Stomach (tissue), 4 donors: ENCODE measurements around the gene SSBP3.

Experiments used
- CTCF ChIP-seq, 7 experiments: fragments of 450-650 bp in 4 of 7; fragments of 200-600 bp in 3 of 7; sonication (generic) in 3 of 7; IDR thresholded peaks; one replicate each; pipeline ENCODE4 v1.5.1; 2016 to 2019; ENCODE audit warnings: antibody characterized with exemption in 7 of 7, control low read depth in 2 of 7, mild to moderate bottlenecking in 1 of 7
- POLR2A ChIP-seq, 4 donors: fragments of 450-650 bp; IDR thresholded peaks; one replicate each; pipeline ENCODE4 v1.6.1; 2016; ENCODE audit warnings: antibody characterized with exemption in 4 of 4, control low read depth in 2 of 4, mild to moderate bottlenecking in 1 of 4, moderate library complexity in 1 of 4

DNA sequence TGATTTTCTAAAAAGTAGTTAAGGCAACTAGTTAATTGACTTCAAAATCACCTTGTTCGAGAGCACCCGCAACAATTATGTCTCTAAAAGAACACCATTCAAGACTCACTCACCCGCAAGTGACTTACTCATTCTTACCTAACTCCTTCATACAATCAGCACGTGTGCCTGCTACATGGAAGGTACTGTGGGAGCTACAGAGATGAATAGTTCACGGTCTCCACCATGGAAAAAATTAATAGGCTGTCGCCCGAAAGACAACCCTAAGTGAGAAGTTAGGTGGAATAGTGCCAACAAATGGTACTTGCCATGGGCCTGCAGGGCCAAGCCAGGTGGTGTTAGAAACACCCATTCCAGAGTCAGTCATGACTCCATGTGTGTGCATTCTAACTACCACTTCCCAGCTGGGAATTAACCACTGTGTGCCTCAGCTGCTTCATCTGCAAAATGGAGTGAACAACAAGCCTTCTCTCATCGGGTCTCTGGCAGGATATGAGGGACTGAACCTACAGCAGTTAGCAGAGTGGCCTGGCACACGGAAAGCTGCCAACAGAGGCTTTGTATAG is 7.1 kb downstream of the SSBP3 start:
- TF ChIP-seq CTCF (IDR thresholded peaks at IDR 0.05) (no peak), POLR2A (IDR thresholded peaks at IDR 0.05) (no peak)
